Neuronal stem cell (in vitro differentiated cells): ENCODE results near the gene KRTAP9-1.

Source experiments
- DNase-seq: peaks from one replicate; pipeline ENCODE4 v3.0.0-alpha.2; 2013; ENCODE audit warnings: low spot score
- H2AFZ ChIP-seq: one replicate; pipeline ENCODE4 v1.6.1; 2013; ENCODE audit warnings: mild to moderate bottlenecking, low read length, inconsistent platforms
- H2AK5ac ChIP-seq: 2 replicates; pipeline ENCODE4 v1.6.1; 2013; ENCODE audit warnings: low read depth, mild to moderate bottlenecking, inconsistent platforms, low read length, moderate library complexity, mixed read lengths
- H2BK120ac ChIP-seq: 2 replicates; pipeline ENCODE4 v1.6.1; 2013; ENCODE audit warnings: low read depth, mild to moderate bottlenecking, inconsistent platforms, low read length, moderate library complexity, mixed read lengths
- H2BK12ac ChIP-seq: one replicate; pipeline ENCODE4 v1.6.1; 2013; ENCODE audit warnings: low read length, inconsistent platforms
- H2BK15ac ChIP-seq: 2 replicates; pipeline ENCODE4 v1.6.1; 2013; ENCODE audit warnings: mild to moderate bottlenecking, low read length, inconsistent platforms, mixed read lengths
- H2BK5ac ChIP-seq: one replicate; pipeline ENCODE4 v1.6.1; 2013; ENCODE audit warnings: inconsistent platforms, mild to moderate bottlenecking, low read length, moderate library complexity
- H3K14ac ChIP-seq: one replicate; pipeline ENCODE4 v1.6.1; 2013; ENCODE audit warnings: low read length, inconsistent platforms
- H3K18ac ChIP-seq: 2 replicates; pipeline ENCODE4 v1.6.1; 2013; ENCODE audit warnings: low read length, inconsistent platforms
- H3K23ac ChIP-seq: 2 replicates; pipeline ENCODE4 v1.6.1; 2013; ENCODE audit warnings: low read depth, mild to moderate bottlenecking, mixed read lengths, low read length, inconsistent platforms; ENCODE audit not compliant: poor library complexity
- H3K27ac ChIP-seq: replicated peaks from 3 replicates; pipeline ENCODE4 v1.5.1; 2013; ENCODE audit warnings: low read length, inconsistent platforms
- H3K27me3 ChIP-seq, 3 experiments: 2 replicates each; pipeline ENCODE4 v1.6.1; 2013; ENCODE audit warnings: low read length in 3 of 3, mild to moderate bottlenecking in 2 of 3, inconsistent platforms in 1 of 3, low read depth in 1 of 3, mixed read lengths in 1 of 3, moderate library complexity in 1 of 3; ENCODE audit not compliant: control insufficient read depth in 3 of 3, insufficient read depth in 3 of 3
- H3K36me3 ChIP-seq, 2 donors: replicated peaks in 1 of 2; 2 replicates each; pipeline ENCODE4 v1.6.1; 2013; ENCODE audit warnings: low read length in 2 of 2; ENCODE audit not compliant: control insufficient read depth in 2 of 2, insufficient read depth in 2 of 2
- H3K4ac ChIP-seq: 2 replicates; pipeline ENCODE4 v1.6.1; 2013; ENCODE audit warnings: inconsistent platforms, mild to moderate bottlenecking, low read length, moderate library complexity
- H3K4me1 ChIP-seq, 2 donors: 1 replicate in 1 of 2; 2 replicates in 1 of 2; pipeline ENCODE4 v1.6.1; 2013; ENCODE audit warnings: low read length in 2 of 2, low read depth in 1 of 2; ENCODE audit not compliant: control insufficient read depth in 2 of 2, insufficient read depth in 1 of 2
- H3K4me2 ChIP-seq: one replicate; pipeline ENCODE4 v1.6.1; 2013; ENCODE audit warnings: mild to moderate bottlenecking, low read length, inconsistent platforms; ENCODE audit not compliant: insufficient read depth, poor library complexity, severe bottlenecking
- H3K4me3 ChIP-seq, 2 donors: 2 replicates each; pipeline ENCODE4 v1.5.1; 2013; ENCODE audit warnings: low read length in 2 of 2, mild to moderate bottlenecking in 2 of 2, inconsistent platforms in 1 of 2, moderate library complexity in 1 of 2
- H3K79me1 ChIP-seq: one replicate; pipeline ENCODE4 v1.6.1; 2013; ENCODE audit warnings: low read depth, mild to moderate bottlenecking, inconsistent platforms, low read length, moderate library complexity
- H3K9ac ChIP-seq: one replicate; pipeline ENCODE4 v1.6.1; 2013; ENCODE audit warnings: mild to moderate bottlenecking, low read depth, low read length, inconsistent platforms; ENCODE audit not compliant: poor library complexity
- H3K9me3 ChIP-seq, 2 donors: replicated peaks in 1 of 2; 2 replicates each; pipeline versions ENCODE3 to v1.6.1; 2013; ENCODE audit warnings: low read length in 2 of 2, mild to moderate bottlenecking in 2 of 2, inconsistent platforms in 1 of 2, low read depth in 1 of 2, mixed read lengths in 1 of 2, moderate library complexity in 1 of 2; ENCODE audit not compliant: control insufficient read depth in 2 of 2, insufficient read depth in 1 of 2
- H4K8ac ChIP-seq: one replicate; pipeline ENCODE4 v1.6.1; 2013; ENCODE audit warnings: low read depth, mild to moderate bottlenecking, inconsistent platforms, low read length, moderate library complexity
- H4K91ac ChIP-seq: one replicate; pipeline ENCODE4 v1.6.1; 2013; ENCODE audit warnings: low read length, low read depth, mild to moderate bottlenecking, inconsistent platforms; ENCODE audit not compliant: poor library complexity
- WGBS, 2 donors: extraction: QIAGEN DNeasy Blood & Tissue Kit; methylation state at CpG; one replicate each; pipeline ENCODE4 v1.1.7; 2013; ENCODE audit warnings: missing lambda C conversion rate in 2 of 2, mixed read lengths in 1 of 2; ENCODE audit not compliant: insufficient read length in 2 of 2, insufficient replicate concordance in 1 of 2; ENCODE audit errors: extremely low coverage in 2 of 2; 5-methylcytosine and 5-hydroxymethylcytosine counted together

Gene KRTAP9-1

GRCh38 chr17:41212524-41213169 lies 23.0 kb downstream of the KRTAP9-1 start:
- Histone ChIP-seq H2BK5ac (no peak overlapping the region), H3K27me3 (no peaks in the 10 kb centered on the region), H2AK5ac (no peak overlapping the region), H3K4me2 (no peak overlapping the region), H3K4ac (peak overlapping the region; percentile 97), H2BK12ac (peak overlapping the region; percentile 90), H4K91ac (peak overlapping the region; percentile 99), H3K27ac (no peak overlapping the region), H3K79me1 (no peaks in the 10 kb centered on the region), H3K23ac (peak overlapping the region; percentile 97), H2BK15ac (peak overlapping the region; percentile 67), H2BK120ac (peak overlapping the region; percentile 54), H3K18ac (peak overlapping the region; percentile 87), H3K9me3 (no peaks in the 10 kb centered on the region), H3K9ac (peak overlapping the region; percentile 70), H3K4me1 (peaks cover 0 to 2% of the 10 kb centered on the region in 2 donors), H3K4me3 (peak overlapping the region in 1 of 2 donors; percentile 60), H4K8ac (peak overlapping the region; percentile 17), H3K36me3 (no peaks in the 10 kb centered on the region), H3K14ac (peak overlapping the region; percentile 94), H2AFZ (no peak overlapping the region)
- no CpG with 5 or more reads among the region's 7 CpGs for WGBS, 2 donors
- no peak for DNase-seq

GRCh38 chr17:41215681-41216080 lies 26.0 kb downstream of the KRTAP9-1 start:
- no peak for DNase-seq
- Histone ChIP-seq H3K4me2 (no peak overlapping the region), H4K8ac (no peak overlapping the region), H3K27me3 (no peaks in the 10 kb centered on the region), H3K27ac (no peak overlapping the region), H3K14ac (no peak overlapping the region), H3K23ac (no peak overlapping the region), H3K4me3 (no peak overlapping the region), H3K9me3 (no peaks in the 10 kb centered on the region), H3K36me3 (no peaks in the 10 kb centered on the region), H2AK5ac (no peak overlapping the region), H4K91ac (no peak overlapping the region), H3K18ac (no peak overlapping the region), H3K9ac (no peak overlapping the region), H2BK5ac (no peak overlapping the region), H2AFZ (no peak overlapping the region), H2BK120ac (no peak overlapping the region), H3K79me1 (no peaks in the 10 kb centered on the region), H2BK12ac (no peak overlapping the region), H2BK15ac (no peak overlapping the region), H3K4me1 (peaks cover 0 to 2% of the 10 kb centered on the region in 2 donors), H3K4ac (no peak overlapping the region)
- no CpG with 5 or more reads among the region's 1 CpG for WGBS, 2 donors

GRCh38 chr17:41223821-41224220 lies 34.1 kb downstream of the KRTAP9-1 start:
- Histone ChIP-seq H3K27ac (no peak overlapping the region), H3K9ac (no peak overlapping the region), H3K18ac (no peak overlapping the region), H2AFZ (no peak overlapping the region), H2BK5ac (no peak overlapping the region), H3K79me1 (no peaks in the 10 kb centered on the region), H2BK120ac (no peak overlapping the region), H3K4me1 (no peaks in the 10 kb centered on the region), H3K4me2 (no peak overlapping the region), H3K14ac (no peak overlapping the region), H3K4me3 (no peak overlapping the region), H3K4ac (no peak overlapping the region), H3K23ac (no peak overlapping the region), H2AK5ac (no peak overlapping the region), H3K36me3 (no peaks in the 10 kb centered on the region), H4K8ac (no peak overlapping the region), H3K9me3 (no peaks in the 10 kb centered on the region), H3K27me3 (peaks cover 0 to 3% (median 0%) of the 10 kb centered on the region in 3 experiments), H2BK15ac (no peak overlapping the region), H4K91ac (no peak overlapping the region), H2BK12ac (no peak overlapping the region)
- WGBS, 2 donors, result no CpG with 5 or more reads among the region's 2 CpGs
- no peak for DNase-seq

GRCh38 chr17:41226051-41226450 lies 36.4 kb downstream of the KRTAP9-1 start:
- Histone ChIP-seq H2AK5ac (no peak overlapping the region), H3K36me3 (no peaks in the 10 kb centered on the region), H3K79me1 (no peaks in the 10 kb centered on the region), H2BK12ac (no peak overlapping the region), H3K14ac (no peak overlapping the region), H3K23ac (no peak overlapping the region), H3K27ac (no peak overlapping the region), H2AFZ (no peak overlapping the region), H3K4me3 (no peak overlapping the region), H2BK5ac (no peak overlapping the region), H3K4ac (no peak overlapping the region), H3K9me3 (no peaks in the 10 kb centered on the region), H3K9ac (no peak overlapping the region), H2BK15ac (no peak overlapping the region), H3K4me1 (no peaks in the 10 kb centered on the region), H3K4me2 (no peak overlapping the region), H3K27me3 (peaks cover 0 to 1% (median 0%) of the 10 kb centered on the region in 3 experiments), H3K18ac (no peak overlapping the region), H4K91ac (no peak overlapping the region), H2BK120ac (no peak overlapping the region), H4K8ac (no peak overlapping the region)
- DNase-seq, result no peak
- WGBS, 2 donors, result no CpG with 5 or more reads among the region's 6 CpGs
